ENCODE data around the gene CDO1. TPM values are rescaled to one million over a fixed set of nuclear protein-coding genes. Genes with fewer than 3 reads are reported as not detected.

CDO1 gene
- polyA plus RNA-seq, 1 donor (not counting 4 experiments of a cell fraction or from before 2014, with no cell fraction given): not detected

GRCh38 chr5:115818821-115819220 is 2.4 kb upstream of the CDO1 start:
- TF ChIP-seq, protein P1, sequence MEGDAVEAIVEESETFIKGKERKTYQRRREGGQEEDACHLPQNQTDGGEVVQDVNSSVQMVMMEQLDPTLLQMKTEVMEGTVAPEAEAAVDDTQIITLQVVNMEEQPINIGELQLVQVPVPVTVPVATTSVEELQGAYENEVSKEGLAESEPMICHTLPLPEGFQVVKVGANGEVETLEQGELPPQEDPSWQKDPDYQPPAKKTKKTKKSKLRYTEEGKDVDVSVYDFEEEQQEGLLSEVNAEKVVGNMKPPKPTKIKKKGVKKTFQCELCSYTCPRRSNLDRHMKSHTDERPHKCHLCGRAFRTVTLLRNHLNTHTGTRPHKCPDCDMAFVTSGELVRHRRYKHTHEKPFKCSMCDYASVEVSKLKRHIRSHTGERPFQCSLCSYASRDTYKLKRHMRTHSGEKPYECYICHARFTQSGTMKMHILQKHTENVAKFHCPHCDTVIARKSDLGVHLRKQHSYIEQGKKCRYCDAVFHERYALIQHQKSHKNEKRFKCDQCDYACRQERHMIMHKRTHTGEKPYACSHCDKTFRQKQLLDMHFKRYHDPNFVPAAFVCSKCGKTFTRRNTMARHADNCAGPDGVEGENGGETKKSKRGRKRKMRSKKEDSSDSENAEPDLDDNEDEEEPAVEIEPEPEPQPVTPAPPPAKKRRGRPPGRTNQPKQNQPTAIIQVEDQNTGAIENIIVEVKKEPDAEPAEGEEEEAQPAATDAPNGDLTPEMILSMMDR (optimal IDR thresholded peaks at IDR 0.05 in 1 of 3, IDR thresholded peaks at IDR 0.05 in 1 of 3, conservative IDR thresholded peaks at IDR 0.05 in 1 of 3; ENCODE audit: extremely low read depth in 1 of 3, insufficient read depth in 2 of 3, low read length in 3 of 3): no peak
- TF ChIP-seq EZH2 (IDR thresholded peaks at IDR 0.05; ENCODE audit: low read length): no peak

DNA sequence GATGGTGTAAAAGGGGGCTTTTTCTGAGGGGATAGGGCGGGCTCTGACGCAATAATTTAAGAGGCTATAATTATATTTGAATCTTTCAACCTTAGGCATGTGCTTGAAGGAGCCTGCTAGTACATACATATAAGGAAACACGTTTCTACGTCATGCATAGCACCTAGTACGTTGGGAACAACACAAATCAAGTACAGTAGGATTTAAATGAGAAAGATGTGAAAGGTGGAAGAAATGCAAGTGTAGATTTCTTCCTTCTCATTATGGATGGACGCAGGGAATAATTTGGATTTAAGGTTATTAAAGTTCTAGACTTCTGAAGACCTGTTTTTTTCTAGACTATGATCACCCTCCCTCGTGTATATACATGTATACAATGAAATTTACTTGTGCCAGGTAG is 927 bp upstream of the CDO1 start:
- Histone ChIP-seq H3K9ac (ENCODE audit: control insufficient read depth, extremely low read depth, insufficient read depth, low read length) (no peak overlapping the region), H3K79me2 (ENCODE audit: control insufficient read depth, insufficient read depth, low read length) (no peaks in the 10 kb centered on the region), H3K4me1 (ENCODE audit: control insufficient read depth, extremely low read depth, insufficient read depth, low read length) (no peaks in the 10 kb centered on the region), H3K36me3 (ENCODE audit: control insufficient read depth in 2 of 2, extremely low read depth in 1 of 2, insufficient read depth in 2 of 2, low read length in 2 of 2) (no peaks in the 10 kb centered on the region), H3K9me3 (ENCODE audit: control insufficient read depth, low read depth, low read length) (no peaks in the 10 kb centered on the region), H2AFZ (ENCODE audit: control insufficient read depth, low read length) (no peak overlapping the region), H3K27ac (ENCODE audit: control insufficient read depth, insufficient read depth, low read length) (no peak overlapping the region), H3K4me3 (ENCODE audit: control insufficient read depth in 2 of 3, extremely low read depth in 1 of 3, insufficient read depth in 2 of 3, low read depth in 1 of 3, low read length in 3 of 3) (no peak overlapping the region), H4K20me1 (ENCODE audit: control insufficient read depth, extremely low read depth, insufficient read depth, low read length) (no peaks in the 10 kb centered on the region), H3K9me1 (ENCODE audit: control insufficient read depth, extremely low read depth, insufficient read depth, low read length) (no peaks in the 10 kb centered on the region), H3K4me2 (ENCODE audit: control insufficient read depth, extremely low read depth, insufficient read depth, low read depth, low read length) (no peak overlapping the region), H3K27me3 (ENCODE audit: control insufficient read depth, extremely low read depth, insufficient read depth, low read length) (peaks cover 50% of the 10 kb centered on the region)
- FAIRE-seq (no peak), DNase-seq (ENCODE audit: low read depth, low spot score) (no peak)
- TF ChIP-seq, protein P1 (optimal IDR thresholded peaks at IDR 0.05 in 1 of 3, IDR thresholded peaks at IDR 0.05 in 1 of 3, conservative IDR thresholded peaks at IDR 0.05 in 1 of 3; ENCODE audit: extremely low read depth in 1 of 3, insufficient read depth in 2 of 3, low read length in 3 of 3): no peak
- TF ChIP-seq EZH2 (IDR thresholded peaks at IDR 0.05; ENCODE audit: low read length): no peak
- dilution Hi-C loops (cut with MboI; ENCODE audit: extremely low pct_ligation_motif_present, low sequenced_read_pairs): no loop called here

More at GRCh38 chr5:115818821-115819220, 2.4 kb upstream of the CDO1 start:
- Histone ChIP-seq H3K79me2 (ENCODE audit: control insufficient read depth, insufficient read depth, low read length) (no peaks in the 10 kb centered on the region), H3K27ac (ENCODE audit: control insufficient read depth, insufficient read depth, low read length) (no peak overlapping the region), H3K36me3 (ENCODE audit: control insufficient read depth in 2 of 2, extremely low read depth in 1 of 2, insufficient read depth in 2 of 2, low read length in 2 of 2) (no peaks in the 10 kb centered on the region), H3K9me1 (ENCODE audit: control insufficient read depth, extremely low read depth, insufficient read depth, low read length) (no peaks in the 10 kb centered on the region), H4K20me1 (ENCODE audit: control insufficient read depth, extremely low read depth, insufficient read depth, low read length) (no peaks in the 10 kb centered on the region), H3K9me3 (ENCODE audit: control insufficient read depth, low read depth, low read length) (no peaks in the 10 kb centered on the region), H2AFZ (ENCODE audit: control insufficient read depth, low read length) (no peak overlapping the region), H3K27me3 (ENCODE audit: control insufficient read depth, extremely low read depth, insufficient read depth, low read length) (peaks cover 47% of the 10 kb centered on the region), H3K4me3 (ENCODE audit: control insufficient read depth in 2 of 3, extremely low read depth in 1 of 3, insufficient read depth in 2 of 3, low read depth in 1 of 3, low read length in 3 of 3) (no peak overlapping the region), H3K9ac (ENCODE audit: control insufficient read depth, extremely low read depth, insufficient read depth, low read length) (no peak overlapping the region), H3K4me2 (ENCODE audit: control insufficient read depth, extremely low read depth, insufficient read depth, low read depth, low read length) (no peak overlapping the region), H3K4me1 (ENCODE audit: control insufficient read depth, extremely low read depth, insufficient read depth, low read length) (no peaks in the 10 kb centered on the region)
- DNase-seq (ENCODE audit: low read depth, low spot score) (no peak), FAIRE-seq (no peak)
- dilution Hi-C loops (cut with MboI; ENCODE audit: extremely low pct_ligation_motif_present, low sequenced_read_pairs): no loop called here
